ENCODE measurements around the gene RBFA. TPM values are rescaled to one million over a fixed set of nuclear protein-coding genes. Genes with fewer than 3 reads are reported as not detected.
"Not testable (repeated sequence)": the region's sequence is repeated elsewhere in the genome, so short reads cannot be mapped to it uniquely, and the experiment has no call there.

Gene RBFA, protein sequence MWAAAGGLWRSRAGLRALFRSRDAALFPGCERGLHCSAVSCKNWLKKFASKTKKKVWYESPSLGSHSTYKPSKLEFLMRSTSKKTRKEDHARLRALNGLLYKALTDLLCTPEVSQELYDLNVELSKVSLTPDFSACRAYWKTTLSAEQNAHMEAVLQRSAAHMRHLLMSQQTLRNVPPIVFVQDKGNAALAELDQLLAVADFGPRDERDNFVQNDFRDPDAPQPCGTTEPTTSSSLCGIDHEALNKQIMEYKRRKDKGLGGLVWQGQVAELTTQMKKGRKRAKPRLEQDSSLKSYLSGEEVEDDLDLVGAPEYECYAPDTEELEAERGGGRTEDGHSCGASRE
- 51.9 and 66.1 TPM in 2 replicates for total RNA-seq (2014; rRNA removed; shearing (Covaris generic))

DNA sequence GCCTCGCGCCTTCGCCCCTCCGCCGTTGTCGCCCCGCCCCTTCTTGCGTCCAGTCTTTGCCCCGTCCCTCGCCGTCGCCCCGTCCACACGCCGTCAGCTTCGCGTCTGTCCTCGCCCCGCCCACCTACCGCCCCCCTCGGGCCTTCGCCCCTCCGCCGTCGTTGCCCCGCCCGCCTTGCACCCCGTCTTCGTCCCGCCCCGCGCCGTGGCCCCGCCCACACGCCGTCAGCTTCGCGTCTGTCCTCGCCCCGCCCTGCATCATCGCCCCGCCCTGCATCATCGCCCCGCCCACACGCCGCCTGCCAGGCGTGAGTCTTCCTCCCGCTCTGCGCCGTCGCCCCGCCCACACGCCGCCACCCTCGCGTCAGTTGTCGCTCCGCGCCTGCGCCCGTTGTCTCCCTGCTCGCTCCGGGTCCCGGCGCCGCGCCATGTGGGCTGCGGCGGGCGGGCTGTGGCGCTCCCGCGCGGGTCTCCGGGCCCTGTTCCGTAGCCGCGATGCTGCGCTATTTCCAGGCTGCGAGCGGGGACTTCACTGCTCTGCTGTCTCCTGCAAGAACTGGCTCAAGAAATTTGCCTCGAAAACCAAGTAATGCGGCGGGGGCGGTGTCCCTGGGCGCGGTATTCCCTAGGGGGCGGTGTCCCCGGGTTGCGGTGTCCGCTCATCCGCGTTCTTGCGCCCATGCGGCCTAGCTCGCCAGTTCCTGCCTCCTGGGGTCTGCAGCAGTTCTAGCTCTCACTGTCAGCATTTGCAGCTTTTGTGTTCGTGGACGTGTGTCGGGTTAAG is at the start of gene RBFA:
TSS of gene RBFA (plus strand) at position 367 of the 784 bp plus-strand sequence. CDS start at position 429, 62 bp downstream.
- peak; percentile 98 for DNase-seq (ENCODE audit: low spot score)

DNA sequence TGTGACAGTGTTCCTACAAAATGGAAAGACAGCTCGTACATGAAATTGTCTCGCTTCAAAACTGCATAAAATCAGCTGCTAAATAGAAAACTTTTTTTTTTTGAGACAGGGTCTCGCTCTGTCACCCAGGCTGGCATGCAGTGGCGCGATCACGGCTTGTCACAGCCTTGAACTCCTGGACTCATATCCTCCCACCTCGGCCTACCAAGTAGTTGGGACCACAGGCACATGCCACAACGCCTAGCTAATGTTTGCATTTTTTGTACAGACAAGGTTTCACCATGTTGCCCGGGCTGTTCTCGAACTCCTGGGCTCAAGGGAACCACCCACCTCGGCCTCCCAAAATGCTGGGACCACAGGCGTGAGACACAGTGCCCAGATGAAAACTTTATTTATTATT is 49.1 kb upstream of the RBFA start:
- DNase-seq (ENCODE audit: low spot score): no peak

DNA sequence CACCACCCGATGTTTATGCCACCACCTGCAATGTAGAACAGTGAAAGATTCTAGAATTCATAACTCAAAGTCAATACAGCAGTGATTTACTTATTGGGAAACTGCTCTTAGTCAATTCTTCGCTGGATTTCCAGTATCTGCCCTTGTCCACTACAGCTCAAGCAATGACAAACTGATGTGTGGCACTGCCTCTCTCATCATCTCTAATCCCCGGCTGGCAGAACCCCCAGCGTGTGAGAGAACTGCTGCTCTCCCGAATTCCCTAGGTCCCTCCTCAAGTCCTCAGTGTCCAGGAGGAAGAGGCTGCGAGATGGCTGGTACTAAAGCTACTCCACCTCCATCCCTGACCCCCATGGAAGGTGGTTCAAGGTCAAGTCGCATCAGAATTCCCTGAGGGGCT is 47.5 kb upstream of the RBFA start:
- DNase-seq (ENCODE audit: low spot score): no peak

DNA sequence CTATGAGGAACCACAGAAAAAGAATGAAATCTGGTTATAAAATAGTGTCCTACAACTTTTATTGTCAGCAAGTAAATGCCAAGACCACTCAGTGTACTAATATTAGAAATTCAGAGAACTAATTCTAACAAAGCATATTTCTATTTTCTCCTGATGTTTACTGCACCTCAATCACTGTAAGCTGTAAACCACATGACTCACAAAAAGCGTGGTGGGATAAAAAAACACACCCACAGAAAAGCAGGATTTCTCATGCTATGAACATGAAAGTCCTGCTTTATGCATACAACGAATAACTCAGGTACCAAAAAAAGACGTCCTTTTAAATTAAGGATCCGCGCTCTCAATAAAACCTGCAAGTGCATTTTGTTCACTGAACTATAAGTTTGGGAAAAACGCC is 46.7 kb upstream of the RBFA start:
- DNase-seq (ENCODE audit: low spot score): no peak

DNA sequence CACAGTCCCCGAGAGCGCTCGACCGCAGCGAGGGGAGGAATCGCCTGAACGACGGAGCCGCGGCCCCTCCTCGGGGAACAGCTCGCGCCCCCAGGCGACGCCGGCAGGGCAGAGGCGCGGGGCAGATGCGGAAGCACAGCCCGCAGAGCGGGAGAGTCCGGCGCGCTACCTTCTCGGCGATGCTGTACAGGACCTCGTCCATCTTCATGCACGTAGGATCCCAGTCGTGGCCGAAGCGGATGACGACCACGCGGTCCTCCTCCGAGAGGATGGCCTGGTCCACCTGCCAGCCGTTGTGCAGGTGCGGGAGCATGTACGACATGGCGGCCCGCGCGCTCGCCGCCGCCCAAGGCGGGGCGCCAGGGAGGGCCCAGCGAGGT is 46.2 kb upstream of the RBFA start:
- DNase-seq (ENCODE audit: low spot score): peak; percentile 41

DNA sequence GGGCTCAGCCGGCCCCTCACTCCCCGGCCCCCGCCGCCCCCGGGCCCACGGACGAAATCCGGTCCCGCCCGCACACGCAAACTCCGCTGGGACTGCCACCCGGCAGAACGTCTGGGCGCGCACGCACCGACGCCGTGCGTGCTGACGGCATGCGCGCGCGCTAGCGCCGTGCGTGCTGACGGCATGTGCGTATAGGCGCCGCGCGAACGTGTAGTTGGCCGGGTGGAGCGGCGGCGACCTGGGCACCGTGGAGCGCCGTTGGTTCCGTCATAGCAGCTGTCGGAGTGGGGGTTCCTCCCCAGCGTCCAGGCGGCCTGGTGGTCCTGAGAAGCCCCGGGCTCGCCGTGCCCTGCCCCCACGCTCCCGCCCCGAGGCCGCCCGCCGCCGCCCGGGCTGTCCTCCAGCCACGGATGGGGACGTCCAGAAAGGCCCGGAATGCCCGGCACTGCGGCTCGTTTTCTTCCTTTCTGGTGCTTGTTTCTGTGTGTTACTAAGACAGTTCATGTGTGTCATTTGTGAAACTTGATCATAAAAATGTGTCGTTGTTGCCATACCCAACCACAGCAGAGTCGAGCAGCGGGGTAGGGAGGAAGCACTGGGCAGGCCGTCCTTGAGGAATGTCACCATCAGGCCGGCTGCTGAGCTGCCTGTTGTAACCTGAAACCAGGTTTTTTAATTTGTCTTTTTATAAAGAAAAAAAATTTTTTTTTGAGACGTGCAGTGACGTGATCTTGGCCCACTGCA is 45.6 kb upstream of the RBFA start, which contains the start of gene TXNL4A:
TSS of gene TXNL4A (minus strand) at position 113 of the 744 bp plus-strand sequence. CDS start 171 bp downstream, outside the sequence.
- peak; percentile 87 for DNase-seq (ENCODE audit: low spot score)

DNA sequence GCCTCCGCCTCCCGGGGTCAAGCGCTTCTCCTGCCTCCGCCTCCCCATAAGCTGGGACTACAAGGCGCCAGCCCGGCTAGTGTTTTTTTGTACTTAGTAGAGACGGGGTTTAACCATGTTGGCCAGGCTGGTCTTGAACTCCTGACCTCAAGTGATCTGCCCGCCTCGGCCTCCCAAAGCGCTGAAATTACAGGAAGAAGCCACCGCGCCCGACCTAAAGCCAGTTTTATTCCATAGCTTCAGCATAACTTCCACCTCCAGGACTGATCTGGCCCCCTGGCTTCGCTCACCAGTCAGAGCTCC is 45.1 kb upstream of the RBFA start:
- no peak for DNase-seq (ENCODE audit: low spot score)

DNA sequence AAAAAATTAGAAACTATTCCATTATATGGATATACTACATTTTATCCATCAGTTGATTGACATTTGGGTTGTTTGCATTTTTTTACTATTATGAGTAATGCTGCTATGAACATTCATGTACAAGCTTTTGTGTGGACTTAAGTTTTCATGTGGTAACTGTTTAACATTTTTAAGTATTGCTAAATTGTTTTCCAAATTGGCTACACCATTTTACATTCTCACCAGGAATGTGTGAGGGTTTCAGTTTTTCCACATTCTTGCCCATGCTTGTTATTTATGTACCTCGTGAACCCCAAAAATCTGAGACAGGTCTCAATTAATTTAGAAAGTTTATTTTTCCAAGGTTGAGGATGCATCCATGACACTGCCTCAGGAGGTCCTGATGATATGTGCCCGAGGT is 42.7 kb upstream of the RBFA start:
- DNase-seq (ENCODE audit: low spot score): no peak

DNA sequence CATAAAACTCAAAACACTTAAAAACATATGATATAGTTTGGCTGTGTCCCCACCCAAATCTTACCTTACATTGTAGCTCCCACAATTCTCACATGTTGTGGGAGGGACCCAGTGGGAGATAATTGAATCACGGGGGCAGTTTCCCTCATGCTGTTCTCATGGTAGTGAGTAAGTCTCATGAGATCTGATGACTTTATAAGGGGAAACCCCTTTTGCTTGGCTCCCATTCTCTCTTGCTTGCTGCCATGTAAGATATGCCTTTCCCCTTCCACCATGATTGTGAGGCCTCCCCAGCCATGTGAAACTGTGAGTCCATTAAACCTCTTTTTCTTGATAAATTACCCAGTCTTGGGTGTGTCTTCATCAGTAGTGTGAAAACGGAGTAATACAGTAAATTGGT is 34.5 kb upstream of the RBFA start:
- not testable (repeated sequence) for DNase-seq (ENCODE audit: low spot score)

DNA sequence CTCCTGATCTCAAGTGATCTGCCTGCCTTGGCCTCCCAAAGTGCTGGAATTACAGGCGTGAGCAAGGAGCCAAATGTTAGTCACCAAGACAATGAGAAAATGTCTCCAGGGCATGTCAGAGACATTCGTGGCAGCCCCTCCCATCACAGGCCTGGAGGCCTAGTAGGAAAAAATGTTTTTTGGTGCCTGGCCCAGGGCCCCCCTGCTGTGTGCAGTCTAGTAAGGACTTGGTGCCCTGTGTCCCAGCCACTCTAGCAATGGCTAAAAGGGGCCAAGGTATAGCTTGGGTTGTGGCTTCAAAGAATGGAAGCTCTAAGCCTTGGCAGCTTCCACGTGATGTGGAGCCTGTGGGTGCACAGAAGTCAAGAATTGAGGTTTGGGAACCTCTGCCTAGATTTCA is 33.4 kb upstream of the RBFA start:
- no peak for DNase-seq (ENCODE audit: low spot score)

DNA sequence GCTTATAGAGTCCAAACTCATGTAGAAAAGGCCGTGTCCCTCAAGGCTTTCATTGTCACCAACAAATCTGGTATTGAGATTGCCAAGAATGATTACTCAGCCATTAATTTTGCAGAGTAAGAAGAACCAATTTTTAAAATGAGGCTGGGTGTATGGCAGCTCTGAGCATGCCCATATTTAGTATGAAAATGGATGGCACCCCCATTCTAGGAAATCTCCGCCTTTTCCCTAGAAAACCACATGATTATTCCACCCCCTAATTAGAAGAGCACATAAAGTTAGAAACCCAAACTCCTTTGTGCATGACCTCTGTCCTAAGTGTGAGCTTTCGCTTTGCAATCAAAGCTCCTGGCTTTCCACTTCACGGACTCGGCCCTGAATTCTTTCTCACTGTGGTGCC is 31.8 kb upstream of the RBFA start:
- no peak for DNase-seq (ENCODE audit: low spot score)

DNA sequence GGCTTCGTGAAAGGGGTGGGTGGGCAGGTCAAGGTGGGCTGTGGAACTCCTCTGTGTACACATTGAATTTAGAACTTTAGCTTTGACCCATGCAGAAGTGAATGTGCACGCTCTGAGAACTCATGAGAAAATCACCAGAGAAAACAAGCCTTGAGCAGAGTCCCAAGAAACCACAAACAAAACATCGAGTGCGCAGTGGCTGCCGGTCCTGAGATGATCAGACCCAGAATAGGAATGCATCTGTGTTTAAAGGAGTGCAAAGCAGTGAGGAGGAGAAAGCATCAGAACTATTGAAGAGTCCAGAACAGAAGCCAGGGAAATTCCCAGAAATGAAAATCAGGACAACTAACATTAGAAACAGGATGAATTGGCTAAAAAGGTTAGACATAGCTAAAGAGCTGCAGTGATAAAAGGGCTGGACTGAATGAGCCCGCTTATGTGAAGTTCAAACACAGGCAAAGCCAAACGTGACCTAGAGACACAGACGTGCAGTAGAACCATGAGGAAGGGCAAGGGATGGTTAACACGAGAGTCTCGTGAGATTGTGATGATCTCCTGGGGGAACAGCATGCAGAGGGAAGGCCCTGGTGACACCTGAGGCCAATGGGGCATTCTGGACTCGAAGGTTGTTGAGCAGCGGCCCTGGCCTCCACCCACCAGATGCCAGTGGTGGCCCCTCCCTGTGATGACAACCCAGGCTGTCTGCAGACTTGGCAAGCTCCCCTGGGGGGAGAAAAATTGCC is 29.5 kb upstream of the RBFA start:
- DNase-seq (ENCODE audit: low spot score): no peak

DNA sequence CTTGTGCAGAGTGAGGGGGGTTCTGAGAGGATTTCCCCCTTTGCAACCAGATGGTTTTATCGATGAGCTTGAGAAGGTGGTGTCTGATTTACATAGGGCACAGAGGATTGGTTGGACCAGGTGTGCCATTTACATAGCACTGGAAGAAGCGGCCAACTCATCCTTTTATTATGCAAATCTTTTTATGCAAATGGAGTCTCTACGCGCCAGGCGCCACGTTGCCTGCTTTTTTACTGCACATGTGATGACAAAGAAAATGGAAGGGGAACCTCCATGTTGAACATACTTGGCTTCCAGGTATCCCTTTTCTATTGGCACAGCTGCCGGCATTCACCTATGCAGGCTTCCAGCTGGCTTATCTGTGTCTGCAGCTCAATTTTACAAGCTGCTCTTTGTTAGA is 27.5 kb upstream of the RBFA start:
- no peak for DNase-seq (ENCODE audit: low spot score)

DNA sequence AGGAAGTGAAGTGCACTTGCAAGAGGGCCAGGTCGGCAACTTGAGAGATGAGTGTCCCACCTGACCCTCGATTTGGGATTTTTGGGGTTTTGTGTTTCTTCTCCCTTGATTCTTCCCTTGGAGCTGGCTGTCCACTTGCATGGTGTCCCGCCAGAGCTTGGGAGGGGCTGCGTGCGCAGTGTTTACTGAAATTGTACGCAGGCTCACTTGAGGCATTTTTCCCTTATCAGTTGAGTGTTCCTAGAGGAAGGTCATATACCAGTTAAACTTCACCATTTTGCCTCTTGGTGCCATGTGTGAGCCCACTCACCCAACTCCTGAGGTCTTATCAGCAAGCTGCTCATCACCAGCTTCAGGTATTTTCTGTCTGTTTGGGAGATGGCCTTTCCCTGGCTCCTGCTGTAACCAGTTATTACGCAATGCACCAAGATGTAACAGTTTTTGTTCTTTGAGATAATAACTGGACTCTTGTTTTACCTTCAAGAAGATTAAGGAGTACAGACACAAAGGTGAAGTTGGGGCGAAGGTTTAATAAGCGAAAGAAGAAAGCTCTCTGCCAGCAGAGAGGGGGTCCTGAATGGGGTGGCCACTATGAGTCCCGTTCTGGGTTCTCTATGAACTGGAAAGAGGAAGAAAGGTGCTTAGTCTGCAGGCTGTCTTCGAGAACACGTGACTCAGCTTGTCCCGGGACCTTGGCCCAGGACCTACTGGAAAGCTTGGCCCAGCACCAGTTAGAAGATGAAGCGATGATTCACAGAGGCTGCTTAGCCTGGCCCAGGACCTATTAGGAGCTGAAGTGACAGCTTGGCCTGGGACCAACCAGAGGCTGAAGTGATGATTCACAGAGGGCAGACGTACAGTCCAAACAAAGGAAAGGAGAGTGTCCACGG is 24.3 kb upstream of the RBFA start:
- DNase-seq (ENCODE audit: low spot score): peak; percentile 94

DNA sequence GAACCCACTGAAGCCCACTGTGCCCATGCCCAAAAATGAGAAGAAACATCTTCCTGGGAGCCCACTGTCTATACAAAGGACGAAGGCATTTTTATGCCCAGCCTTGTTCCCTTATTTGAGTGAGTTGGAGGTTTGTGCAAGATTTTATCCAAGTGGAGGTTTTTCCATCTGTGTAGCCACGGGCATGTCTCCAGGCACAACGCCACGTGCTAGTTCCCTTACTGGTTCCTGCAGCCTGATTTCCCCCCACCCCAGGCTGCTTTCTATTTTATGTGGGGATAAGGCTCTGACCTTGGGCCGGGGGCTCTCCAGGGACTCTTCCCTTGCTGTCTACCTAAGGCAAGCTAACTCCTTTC is 23.7 kb upstream of the RBFA start:
- no peak for DNase-seq (ENCODE audit: low spot score)

DNA sequence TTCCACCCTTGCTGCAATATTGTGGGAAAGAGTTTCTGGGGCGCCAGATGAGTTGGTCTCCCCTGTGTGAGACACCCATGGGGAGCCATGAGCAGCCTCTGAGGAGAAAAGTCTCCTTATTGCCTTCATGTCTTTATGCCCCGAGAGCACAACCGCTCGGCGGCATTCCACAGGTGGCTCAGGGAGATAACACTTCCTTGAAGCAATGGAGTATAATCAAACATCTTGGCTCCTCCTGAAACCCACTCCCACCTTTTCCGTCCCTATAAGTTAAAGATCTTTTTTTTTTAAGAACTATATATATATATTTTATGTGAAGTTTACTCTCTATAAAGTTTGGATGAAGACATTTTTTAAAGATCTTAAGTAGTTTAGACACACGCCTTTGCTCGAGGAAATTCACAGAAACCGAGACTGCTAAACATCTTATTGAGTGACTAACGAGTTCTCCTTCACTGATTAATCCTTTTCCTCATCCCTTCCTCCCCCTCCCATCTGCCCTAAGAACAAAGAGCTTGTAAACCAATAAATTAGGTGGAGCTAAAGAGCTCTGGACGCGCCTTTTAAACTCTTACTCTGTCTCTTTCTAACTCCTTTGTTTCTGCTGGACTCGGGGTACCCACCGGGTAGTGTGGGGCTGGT is 22.6 kb upstream of the RBFA start:
- not testable (repeated sequence) for DNase-seq (ENCODE audit: low spot score)

DNA sequence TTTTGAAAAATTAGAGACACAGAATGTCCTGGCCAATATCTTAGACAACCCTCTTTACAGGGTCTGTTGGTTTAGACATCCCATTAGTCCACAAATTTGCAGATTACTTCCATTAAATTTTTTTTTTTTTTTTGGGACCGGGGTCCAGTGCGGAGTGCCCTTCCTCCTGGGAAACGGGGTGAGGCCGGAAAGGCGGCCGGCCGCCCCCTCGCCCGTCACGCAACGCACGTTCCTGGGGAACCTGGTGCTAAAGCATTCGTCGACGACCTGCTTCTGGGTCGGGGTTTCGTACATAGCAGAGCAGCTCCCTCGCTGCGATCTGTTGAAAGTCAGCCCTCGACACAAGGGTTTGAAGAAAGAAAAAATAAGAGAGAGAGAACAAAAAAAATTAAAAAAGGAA is 21.5 kb upstream of the RBFA start:
- no peak for DNase-seq (ENCODE audit: low spot score)

DNA sequence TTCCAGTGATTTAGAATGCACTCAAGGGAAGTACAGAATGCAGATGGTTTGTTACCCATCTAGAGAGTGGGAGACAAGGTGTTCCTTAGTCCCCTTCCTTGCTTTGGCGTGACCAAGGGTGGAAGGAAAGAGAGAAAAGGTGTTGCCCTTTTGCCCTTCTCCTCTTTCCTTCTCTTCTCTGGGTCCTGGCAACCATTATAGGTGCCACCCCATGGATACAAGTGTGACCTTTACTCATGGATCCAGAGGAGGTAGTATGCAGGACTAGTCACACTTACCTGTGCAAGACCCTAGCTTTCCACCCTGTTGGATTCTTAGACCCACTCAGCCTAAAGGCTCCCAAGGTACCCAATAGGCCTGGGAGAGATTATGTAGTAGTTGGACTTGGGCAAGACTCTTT is 11.6 kb upstream of the RBFA start:
- DNase-seq (ENCODE audit: low spot score): no peak

DNA sequence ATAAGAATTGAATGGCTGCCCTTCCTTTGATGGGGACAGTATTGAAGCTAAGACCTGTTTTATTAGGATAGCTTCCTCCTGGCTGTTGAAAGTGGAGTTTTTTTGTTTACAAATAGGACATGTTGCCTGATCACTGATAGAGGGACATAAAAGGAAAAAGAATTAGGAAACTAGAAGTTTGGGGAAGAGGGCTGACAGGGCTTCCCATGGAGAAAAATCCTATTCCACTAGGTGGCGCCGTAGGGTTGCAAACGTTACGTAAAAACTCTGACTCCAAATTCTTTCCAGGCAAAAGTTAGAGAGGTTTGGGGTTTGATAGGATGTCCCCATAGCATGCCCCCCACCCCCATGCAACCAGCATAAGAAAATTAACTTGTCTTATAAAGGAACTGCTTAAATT is 11.1 kb upstream of the RBFA start:
- DNase-seq (ENCODE audit: low spot score): no peak

DNA sequence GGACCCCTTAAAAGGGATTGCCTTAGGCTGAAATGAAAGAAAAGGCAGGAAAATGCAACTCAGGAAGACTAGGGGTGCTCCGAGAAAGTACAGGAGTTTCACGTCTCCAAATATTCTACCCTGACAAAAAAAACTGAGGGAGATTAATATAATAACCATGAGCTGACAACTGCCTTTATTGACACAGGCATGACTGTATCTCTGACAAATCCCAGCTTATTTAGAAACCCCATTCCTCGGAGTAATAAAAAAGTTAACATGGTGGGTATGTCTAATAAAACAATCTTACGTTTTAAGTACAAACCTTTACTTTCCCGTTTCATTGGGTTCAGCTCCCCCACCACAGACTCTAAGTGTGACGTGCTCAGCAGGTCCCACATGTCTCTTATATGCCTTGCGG is 7.9 kb upstream of the RBFA start:
- DNase-seq (ENCODE audit: low spot score): no peak

All from H4 (cell line).